ENCODE results near the gene INPP5F. TPM values are rescaled to one million over a fixed set of nuclear protein-coding genes. Genes with fewer than 3 reads are reported as not detected.

Gene INPP5F
- polyA plus RNA-seq, 1 of the 3 experiments (the other 2 are of a cell fraction) = 7.8 TPM

DNA sequence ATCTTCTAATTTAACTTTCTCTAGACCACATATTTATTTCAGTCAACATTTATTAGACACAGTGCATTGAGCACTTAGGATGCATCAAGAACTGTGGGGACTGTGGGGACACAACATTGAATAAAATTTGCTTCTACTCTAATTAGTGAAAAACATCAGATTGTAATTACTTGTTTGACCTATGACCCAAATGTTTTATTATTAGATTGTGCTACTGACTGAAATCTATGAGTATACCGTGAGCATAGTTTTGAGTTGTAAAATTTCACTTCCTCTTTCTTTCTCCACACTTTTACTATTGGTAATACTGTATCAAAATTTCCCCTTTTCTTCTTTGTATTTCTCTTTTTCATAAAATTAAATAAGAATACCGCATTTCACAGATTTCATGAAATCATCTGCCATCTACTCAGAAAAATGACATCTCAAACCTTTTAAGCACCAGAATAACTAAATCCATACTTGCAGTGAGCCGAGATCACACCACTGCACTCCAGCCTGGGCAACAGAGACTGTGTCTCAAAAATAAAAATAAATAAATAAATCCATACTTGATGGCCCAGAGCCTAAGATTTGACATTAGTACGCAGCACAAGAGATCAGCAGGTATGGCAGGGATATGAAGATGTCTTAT, 25.4 kb upstream of the INPP5F start:
- Histone ChIP-seq H3K4me1 (ENCODE audit: control insufficient read depth in 1 of 2, insufficient read depth in 2 of 2, low read depth in 1 of 2, low read length in 1 of 2) (no peaks in the 10 kb centered on the region), H3K36me3 (replicated peaks in 1 of 2; ENCODE audit: control insufficient read depth in 1 of 2, insufficient read depth in 2 of 2, low read length in 1 of 2) (no peaks in the 10 kb centered on the region), H3K9ac (no peak overlapping the region), H3K4me2 (no peak overlapping the region), H3K79me2 (ENCODE audit: insufficient read depth) (no peaks in the 10 kb centered on the region; the same call in 1 of the 2 replicates), H3F3A (replicated peaks; ENCODE audit: insufficient read depth) (no peaks in the 10 kb centered on the region), H3K9me3 (no peaks in the 10 kb centered on the region), H3K27ac (ENCODE audit: low read depth in 2 of 2, low read length in 1 of 2) (no peak overlapping the region), H3K27me3 (ENCODE audit: insufficient read depth) (no peaks in the 10 kb centered on the region), H2AFZ (ENCODE audit: low read depth) (no peak overlapping the region), H4K20me1 (ENCODE audit: insufficient read depth) (no peaks in the 10 kb centered on the region), H3K4me3 (ENCODE audit: low read depth in 2 of 2, low read length in 1 of 2) (no peak overlapping the region), H3K9me2 (no peaks in the 10 kb centered on the region)
- CTCF ChIA-PET = interaction anchor here (1.4 to 6.1 kb wide), 3 partner anchors 14 to 159 kb away, joined by 4 to 38 read pairs (median 4); no protein-coding TSS in a partner anchor
- TF ChIP-seq REST (IDR thresholded peaks at IDR 0.05; ENCODE audit: low read depth, low read length) = no peak
- POLR2A ChIA-PET = no interaction called here
- DNase-seq = no peak
- 84% methylated on average over 4 of the region's 4 CpGs for WGBS (ENCODE audit: low lambda C conversion rate)

- Histone ChIP-seq H3K9me2 (no peaks in the 10 kb centered on the region), H4K20me1 (ENCODE audit: insufficient read depth) (no peaks in the 10 kb centered on the region), H3K79me2 (ENCODE audit: insufficient read depth) (no peaks in the 10 kb centered on the region; the same call in 1 of the 2 replicates), H3K9ac (no peak overlapping the region), H3K4me2 (no peak overlapping the region), H3F3A (replicated peaks; ENCODE audit: insufficient read depth) (no peaks in the 10 kb centered on the region), H3K4me1 (ENCODE audit: control insufficient read depth in 1 of 2, insufficient read depth in 2 of 2, low read depth in 1 of 2, low read length in 1 of 2) (no peaks in the 10 kb centered on the region), H3K9me3 (no peaks in the 10 kb centered on the region), H3K36me3 (replicated peaks in 1 of 2; ENCODE audit: control insufficient read depth in 1 of 2, insufficient read depth in 2 of 2, low read length in 1 of 2) (no peaks in the 10 kb centered on the region), H3K4me3 (ENCODE audit: low read depth in 2 of 2, low read length in 1 of 2) (no peak overlapping the region), H3K27me3 (ENCODE audit: insufficient read depth) (no peaks in the 10 kb centered on the region), H3K27ac (ENCODE audit: low read depth in 2 of 2, low read length in 1 of 2) (no peak overlapping the region), H2AFZ (ENCODE audit: low read depth) (no peak overlapping the region)
- CTCF ChIA-PET = interaction anchor here (1.4 to 6.1 kb wide), 3 partner anchors 15 to 157 kb away, joined by 3 to 38 read pairs (median 4); no protein-coding TSS in a partner anchor
- DNase-seq = no peak
- TF ChIP-seq YY1 (IDR thresholded peaks at IDR 0.05; ENCODE audit: low read depth) = no peak
- peak; percentile 29; the same call in 1 of the 2 replicates for TF ChIP-seq NFIC (IDR thresholded peaks at IDR 0.05; ENCODE audit: borderline replicate concordance)
- 67% methylated on average over 7 of the region's 7 CpGs for WGBS (ENCODE audit: low lambda C conversion rate)
- POLR2A ChIA-PET = interaction anchor here (0.9 kb wide), 1 partner anchor 24 kb away, joined by 3 read pairs; the partner anchor contains the start of gene INPP5F
Observed at GRCh38 chr10:119701861-119702260, 24.0 kb upstream of the INPP5F start.

- H3K9me2 ChIP-seq = no peaks in the 10 kb centered on the region
- H3K79me2 ChIP-seq (ENCODE audit: insufficient read depth) = no peaks in the 10 kb centered on the region; the same call in 1 of the 2 replicates
- H3K27ac ChIP-seq (ENCODE audit: low read depth in 2 of 2, low read length in 1 of 2) = no peak overlapping the region
- no peaks in the 10 kb centered on the region for H3K9me3 ChIP-seq
- 88% methylated on average over 2 of the region's 2 CpGs for WGBS (ENCODE audit: low lambda C conversion rate)
- H4K20me1 ChIP-seq (ENCODE audit: insufficient read depth) = no peaks in the 10 kb centered on the region
- no peak overlapping the region for H3K4me3 ChIP-seq (ENCODE audit: low read depth in 2 of 2, low read length in 1 of 2)
- H3K9ac ChIP-seq = no peak overlapping the region
- no peak overlapping the region for H3K4me2 ChIP-seq
- ChIA-PET CTCF (interaction anchor here (0.7 to 6.1 kb wide), 4 partner anchors 12 to 94 kb away, joined by 3 to 38 read pairs (median 4); no protein-coding TSS in a partner anchor), POLR2A (no interaction called here)
- H3K27me3 ChIP-seq (ENCODE audit: insufficient read depth) = no peaks in the 10 kb centered on the region
- H3F3A ChIP-seq (replicated peaks; ENCODE audit: insufficient read depth) = no peaks in the 10 kb centered on the region
- no peaks in the 10 kb centered on the region for H3K36me3 ChIP-seq (replicated peaks in 1 of 2; ENCODE audit: control insufficient read depth in 1 of 2, insufficient read depth in 2 of 2, low read length in 1 of 2)
- no peak for DNase-seq
- H3K4me1 ChIP-seq (ENCODE audit: control insufficient read depth in 1 of 2, insufficient read depth in 2 of 2, low read depth in 1 of 2, low read length in 1 of 2) = no peaks in the 10 kb centered on the region
- no peak overlapping the region for H2AFZ ChIP-seq (ENCODE audit: low read depth)
- TF ChIP-seq RXRA (IDR thresholded peaks at IDR 0.05; ENCODE audit: borderline replicate concordance, low read depth) (no peak), ELF1 (IDR thresholded peaks at IDR 0.05) (no peak), GATA2 (CRISPR knock-in tag; IDR thresholded peaks at IDR 0.05) (no peak), GABPA (IDR thresholded peaks at IDR 0.05; ENCODE audit: low read depth) (no peak), MEF2A (IDR thresholded peaks at IDR 0.05; ENCODE audit: borderline replicate concordance, low read depth) (no peak), TEAD4 (IDR thresholded peaks at IDR 0.05; ENCODE audit: borderline replicate concordance, insufficient read depth) (no peak), USF1 (IDR thresholded peaks at IDR 0.05; ENCODE audit: borderline replicate concordance, low read depth) (no peak), TCF12 (IDR thresholded peaks at IDR 0.05) (no peak), REST (IDR thresholded peaks at IDR 0.05; ENCODE audit: low read depth, low read length) (no peak)
- TF ChIP-seq, protein P1, sequence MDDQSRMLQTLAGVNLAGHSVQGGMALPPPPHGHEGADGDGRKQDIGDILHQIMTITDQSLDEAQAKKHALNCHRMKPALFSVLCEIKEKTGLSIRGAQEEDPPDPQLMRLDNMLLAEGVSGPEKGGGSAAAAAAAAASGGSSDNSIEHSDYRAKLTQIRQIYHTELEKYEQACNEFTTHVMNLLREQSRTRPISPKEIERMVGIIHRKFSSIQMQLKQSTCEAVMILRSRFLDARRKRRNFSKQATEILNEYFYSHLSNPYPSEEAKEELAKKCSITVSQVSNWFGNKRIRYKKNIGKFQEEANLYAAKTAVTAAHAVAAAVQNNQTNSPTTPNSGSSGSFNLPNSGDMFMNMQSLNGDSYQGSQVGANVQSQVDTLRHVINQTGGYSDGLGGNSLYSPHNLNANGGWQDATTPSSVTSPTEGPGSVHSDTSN (IDR thresholded peaks at IDR 0.05) = no peak
Observed at GRCh38 chr10:119702583-119702982, 23.3 kb upstream of the INPP5F start.

Measured in SK-N-SH (cell line).